Tongue (tissue), 2 donors: ENCODE data around the gene TRPC4AP. TPM values are rescaled to one million over a fixed set of nuclear protein-coding genes. Genes with fewer than 3 reads are reported as not detected.
"Not testable (repeated sequence)": the region's sequence is repeated elsewhere in the genome, so short reads cannot be mapped to it uniquely, and the experiment has no call there.

Experiments
- DNase-seq: peaks from one replicate; pipeline ENCODE4 v3.0.0-alpha.2; 2015
- total RNA-seq: library from RNA; depleted of rRNA; stranded (reverse); fragments of >200 nt; gene quantifications from one replicate; pipeline ENCODE4 v1.2.3, GENCODE V29; 2014

The TRPC4AP gene
- total RNA-seq, 1 donor from 2014 or later: 64.0 TPM

GRCh38 chr20:35055445-35056276, 36.9 kb downstream of the TRPC4AP start:
- DNase-seq: no peak

DNA sequence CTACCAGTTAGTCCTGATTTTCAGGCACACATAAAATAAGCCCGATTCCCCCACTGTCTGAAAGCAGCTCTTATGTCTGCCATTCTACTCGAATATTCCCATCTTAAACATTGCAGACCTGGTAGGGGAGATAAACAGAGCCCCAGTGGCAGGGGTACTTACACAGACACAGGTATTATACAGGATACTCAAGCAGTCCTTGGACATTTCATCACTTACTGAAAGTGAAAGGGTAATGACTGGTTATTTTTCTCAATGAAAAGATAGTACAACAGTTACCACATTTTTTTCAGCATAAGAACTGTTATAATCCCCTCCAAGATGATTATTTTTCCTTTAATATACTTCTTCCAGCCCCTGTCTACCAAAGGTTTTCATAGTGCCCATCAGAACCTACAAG, 37.8 kb downstream of the TRPC4AP start:
- no peak for DNase-seq

DNA sequence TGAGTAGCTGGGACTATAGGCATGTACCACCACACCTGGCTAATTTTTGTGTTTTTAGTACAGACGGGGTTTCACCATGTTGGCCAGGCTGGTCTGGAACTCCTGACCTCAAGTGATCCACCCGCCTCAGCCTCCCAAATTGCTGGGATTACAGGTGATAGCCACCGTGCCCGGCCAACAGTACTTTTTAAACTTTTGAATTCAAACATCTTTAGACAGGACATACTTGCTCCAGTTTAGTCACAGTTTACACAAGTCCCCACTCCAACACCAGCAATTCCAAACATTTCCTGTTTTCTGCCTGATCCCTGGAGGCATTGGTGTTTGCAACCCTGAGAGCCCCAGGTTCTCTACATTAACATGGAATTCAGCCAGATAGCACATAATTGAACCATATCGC, 40.0 kb downstream of the TRPC4AP start:
- DNase-seq: not testable (repeated sequence)

DNA sequence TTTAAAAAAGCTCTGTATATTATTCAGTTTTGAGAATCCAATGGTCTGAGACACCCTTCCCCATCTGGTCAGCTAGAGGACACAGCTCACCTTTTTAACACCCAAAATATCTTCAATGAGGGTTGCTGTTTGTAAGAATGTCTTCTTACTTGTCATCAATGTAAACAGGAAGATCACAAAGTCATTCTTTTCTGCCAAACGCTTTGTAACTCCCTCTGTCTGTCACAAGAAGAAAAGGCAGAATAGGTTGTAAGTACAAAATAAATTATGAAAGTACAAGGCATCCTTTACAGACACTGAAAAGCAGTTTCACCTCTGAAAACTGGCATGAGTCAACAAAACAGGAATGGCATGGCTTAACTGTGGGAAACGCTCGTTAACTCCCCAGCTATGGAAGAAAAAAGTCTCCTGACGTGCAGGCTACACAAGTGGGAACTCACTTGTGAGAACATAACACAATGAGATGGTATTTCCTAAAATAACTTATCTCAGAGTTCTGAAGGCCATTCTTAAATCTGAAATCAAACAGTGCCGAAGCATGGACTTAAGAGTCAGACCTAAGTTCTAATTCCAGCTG, 42.7 kb downstream of the TRPC4AP start:
- DNase-seq: no peak

GRCh38 chr20:35048739-35049138, 43.9 kb downstream of the TRPC4AP start:
- DNase-seq: no peak

GRCh38 chr20:35042268-35042667, 50.3 kb downstream of the TRPC4AP start:
- no peak for DNase-seq

GRCh38 chr20:35040646-35041045, 52.0 kb downstream of the TRPC4AP start:
- no peak for DNase-seq

DNA sequence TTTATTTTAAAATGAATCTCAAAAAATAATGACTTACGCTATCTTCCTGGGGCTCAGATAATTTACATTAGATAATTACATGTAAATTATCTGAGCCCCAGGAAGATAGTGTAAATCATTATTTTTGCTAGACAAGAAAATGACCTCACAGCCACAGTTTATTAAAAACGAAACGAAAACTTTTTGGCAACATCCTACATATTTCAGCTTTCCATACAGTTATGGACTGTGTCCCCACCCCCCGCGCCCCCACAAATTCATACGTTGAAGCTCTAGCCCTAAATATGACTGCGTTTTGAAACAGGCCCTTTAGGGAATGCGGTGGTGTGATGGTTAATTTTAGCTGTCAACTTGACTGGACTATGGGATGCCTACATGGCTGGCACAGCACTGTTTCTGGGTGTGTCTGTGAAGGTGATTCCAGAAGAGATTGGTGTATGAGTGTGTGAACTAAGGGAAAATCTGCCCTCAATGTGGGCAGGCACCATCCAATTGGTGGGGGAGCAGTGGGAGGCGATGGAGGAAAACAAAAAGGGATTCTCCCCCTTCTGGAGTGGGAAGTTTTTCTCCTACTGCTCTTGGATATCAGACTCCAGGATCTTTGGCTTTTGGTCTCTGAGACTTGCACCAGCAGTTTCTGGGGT, 52.6 kb downstream of the TRPC4AP start:
- no peak for DNase-seq

DNA sequence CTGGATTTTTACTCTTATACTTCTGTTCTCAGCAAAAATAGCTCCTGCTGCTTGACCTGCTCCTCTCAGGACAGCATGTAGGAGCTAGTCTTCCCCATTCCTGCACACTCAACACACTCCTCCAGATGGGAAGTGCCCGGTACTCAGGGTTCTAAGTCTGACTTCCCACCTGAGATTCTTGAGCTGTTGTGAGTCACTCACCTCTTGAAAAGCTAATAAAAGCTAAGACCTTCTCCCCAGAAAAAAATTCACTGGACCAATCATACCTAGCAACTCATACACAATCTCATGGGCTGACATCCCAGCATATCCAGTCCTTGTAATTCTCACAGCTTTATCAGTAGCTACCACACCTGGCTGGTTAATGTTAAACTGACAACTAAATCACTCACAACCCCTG, 53.5 kb downstream of the TRPC4AP start:
- no peak for DNase-seq

- no peak for DNase-seq
These were observed 58.5 kb downstream of the TRPC4AP start for GRCh38 chr20:35034145-35034544.

DNA sequence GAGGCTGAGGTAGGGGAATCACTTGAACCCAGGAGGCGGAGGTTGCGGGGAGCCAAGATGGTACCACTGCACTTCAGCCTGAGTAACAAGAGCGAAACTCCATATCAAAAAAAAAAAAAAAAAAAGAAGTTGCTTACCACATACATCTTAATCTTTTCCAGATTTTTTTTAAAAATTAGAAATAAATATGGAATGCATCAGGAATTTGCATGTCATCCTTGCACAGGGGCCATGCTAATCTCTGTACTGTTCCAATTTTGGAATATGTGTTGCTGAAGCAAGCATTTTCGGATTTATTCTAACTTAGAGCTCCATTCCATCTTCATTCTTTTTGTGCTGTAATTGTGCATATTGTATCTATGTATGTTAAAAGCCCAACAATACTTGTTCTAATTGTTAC, 62.5 kb downstream of the TRPC4AP start:
- no peak for DNase-seq

DNA sequence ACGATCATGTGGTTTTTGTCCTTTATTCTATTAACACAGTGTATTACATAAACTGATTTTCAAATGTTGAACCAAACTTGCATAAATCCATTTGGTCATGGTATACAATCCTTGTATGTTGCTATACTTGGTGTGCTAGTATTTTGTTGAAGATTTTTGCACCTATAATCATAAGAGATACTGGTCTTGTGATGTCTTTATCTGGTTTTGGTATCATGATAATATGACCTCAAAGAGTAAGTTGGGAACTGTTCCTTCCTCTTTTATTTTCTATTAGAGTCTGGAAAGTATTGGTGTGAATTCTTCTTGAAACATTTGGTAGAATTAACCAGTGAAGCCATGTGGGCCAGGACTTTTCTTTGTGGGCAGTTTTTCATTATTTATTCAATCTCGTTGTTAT, 65.3 kb downstream of the TRPC4AP start:
- DNase-seq: no peak

GRCh38 chr20:35025116-35025515, 67.5 kb downstream of the TRPC4AP start:
- DNase-seq: no peak

- DNase-seq: no peak
These were observed 69.0 kb downstream of the TRPC4AP start for GRCh38 chr20:35023624-35024023.

DNA sequence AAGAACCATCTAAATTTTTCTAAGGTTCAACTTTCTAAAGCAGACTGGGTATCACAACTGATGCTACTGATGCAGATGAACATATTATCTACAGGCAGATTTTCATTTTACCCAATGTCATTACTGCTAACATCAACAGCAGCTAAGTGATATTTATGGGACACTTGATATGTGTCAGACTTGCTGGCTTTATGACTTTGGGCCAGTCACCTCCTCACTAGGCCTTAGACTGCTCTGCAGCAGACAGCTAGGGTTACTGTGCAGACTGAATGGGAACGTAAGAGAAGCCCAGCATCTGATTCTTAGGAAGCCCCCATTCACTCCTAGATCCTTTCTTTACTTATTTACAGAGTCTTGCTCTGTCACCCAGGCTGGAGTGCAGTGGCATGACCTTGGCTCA, 70.8 kb downstream of the TRPC4AP start:
- no peak for DNase-seq

DNA sequence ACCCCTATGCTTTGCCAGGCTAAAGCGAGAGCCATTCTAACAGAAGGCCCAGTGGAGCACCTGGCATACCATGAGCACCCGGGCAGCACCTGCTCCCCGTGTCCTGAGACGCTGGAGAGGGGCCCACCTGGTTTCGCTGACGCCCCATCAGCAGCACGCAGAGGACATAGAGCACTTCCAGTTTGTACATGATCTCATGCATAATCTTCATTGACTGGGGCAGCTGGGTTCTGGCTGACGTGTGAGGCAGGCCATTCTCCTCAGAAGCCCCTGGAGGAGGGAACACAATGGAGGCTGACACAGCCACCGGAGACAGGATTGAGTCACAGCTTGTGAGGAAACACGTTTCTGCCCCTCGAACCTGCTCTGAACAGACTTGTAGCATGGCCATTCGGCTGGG, 71.5 kb downstream of the TRPC4AP start:
- peak; percentile 64 for DNase-seq

- peak; percentile 64 for DNase-seq
These were observed 72.3 kb downstream of the TRPC4AP start for GRCh38 chr20:35020108-35020928.

- peak; percentile 67 for DNase-seq
These were observed 73.8 kb downstream of the TRPC4AP start for GRCh38 chr20:35018590-35019371.

DNA sequence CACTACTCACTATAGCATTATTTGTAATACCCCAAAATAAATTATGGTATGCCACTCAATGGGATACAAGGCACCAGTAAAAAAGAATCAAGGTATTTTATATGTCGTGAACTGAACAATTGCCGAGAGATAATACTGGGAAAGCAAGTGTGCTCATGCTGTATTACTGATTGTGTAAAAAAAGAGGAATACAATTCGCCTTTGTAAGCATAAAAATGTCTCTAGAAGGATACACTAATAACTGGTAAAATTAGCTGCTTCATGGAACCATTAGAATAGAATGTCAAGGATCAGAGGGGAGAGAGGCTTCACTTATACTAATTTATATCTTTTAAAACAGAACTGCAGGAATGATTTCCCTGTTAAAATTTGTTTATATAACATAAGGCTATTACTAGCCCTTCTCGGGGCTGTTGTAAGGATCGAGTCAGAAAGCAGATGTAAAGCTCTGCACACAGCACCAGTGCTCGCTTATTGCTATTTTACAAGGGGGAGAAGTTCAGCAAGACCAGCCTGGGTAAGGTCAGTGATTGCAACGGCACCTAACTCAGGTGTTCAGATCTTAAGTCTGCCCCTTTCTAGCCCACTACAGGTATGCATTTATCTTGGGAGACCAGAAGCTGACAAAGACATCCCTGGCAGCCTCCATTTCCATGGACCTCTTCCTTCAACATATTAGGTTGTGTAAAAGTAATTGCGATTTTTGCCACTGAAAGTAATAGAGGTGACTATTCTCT, 75.3 kb downstream of the TRPC4AP start:
- DNase-seq: no peak

- no peak for DNase-seq
These were observed 76.8 kb downstream of the TRPC4AP start for GRCh38 chr20:35015863-35016193.

DNA sequence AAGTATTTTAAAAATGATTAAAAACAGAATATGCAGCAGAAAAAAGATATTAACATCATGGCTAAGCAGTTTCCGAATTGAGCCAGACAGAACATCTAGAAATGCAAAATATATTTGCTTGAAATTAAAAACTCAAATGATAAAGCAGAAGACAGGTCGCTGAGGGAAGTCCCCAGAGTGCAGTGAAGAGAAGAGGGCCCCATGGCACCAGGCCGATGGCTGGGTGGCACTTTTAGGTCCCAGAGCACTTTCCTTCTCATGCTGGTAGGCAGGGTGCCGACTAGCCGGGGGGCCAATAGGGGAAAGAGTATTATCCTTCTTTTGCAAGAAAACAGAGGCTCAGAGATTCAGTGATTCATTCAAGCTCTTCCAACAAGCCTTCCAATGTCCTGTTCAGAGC, 78.1 kb downstream of the TRPC4AP start:
- no peak for DNase-seq
